ENCODE measurements around the gene NDUFS6. TPM values are rescaled to one million over a fixed set of nuclear protein-coding genes. Genes with fewer than 3 reads are reported as not detected.
A peak's percentile ranks its signal among the peaks of the same experiment; 100 is the strongest.

NDUFS6 gene
- total RNA-seq, 6 donors from 2014 or later: 22.9 to 64.6 (median 39.3) TPM

- Histone ChIP-seq H3K4me1 (no peaks in the 10 kb centered on the region), H3K4me3 (no peak overlapping the region), H3K36me3 (peaks cover 20 to 93% (median 69%) of the 10 kb centered on the region in 4 donors), H3K9me3 (no peaks in the 10 kb centered on the region), H3K27me3 (no peaks in the 10 kb centered on the region), H3K27ac (no peak overlapping the region)
- ATAC-seq (ENCODE audit: low FRiP score in 2 of 2) (no peak), DNase-seq (peak in 1 of 2 donors; percentile 31)
- TF ChIP-seq POLR2A (IDR thresholded peaks at IDR 0.05) (no peak), EP300 (IDR thresholded peaks at IDR 0.05) (no peak), CTCF (IDR thresholded peaks at IDR 0.05) (no peak), POLR2AphosphoS5 (IDR thresholded peaks at IDR 0.05) (no peak)
- 92 to 93% methylated on average over 15 of the region's 15 CpGs for WGBS, 2 donors
Measured at GRCh38 chr5:1817261-1818043, 16.2 kb downstream of the NDUFS6 start.

GRCh38 chr5:1818784-1819183, 17.6 kb downstream of the NDUFS6 start:
- H3K36me3 ChIP-seq: peaks cover 20 to 88% (median 70%) of the 10 kb centered on the region in 4 donors

GRCh38 chr5:1819458-1819857, 18.3 kb downstream of the NDUFS6 start:
- no peaks in the 10 kb centered on the region for H3K27me3 ChIP-seq
- DNase-seq (no peak), ATAC-seq (ENCODE audit: low FRiP score in 2 of 2) (no peak)
- H3K9me3 ChIP-seq: no peaks in the 10 kb centered on the region
- no peak overlapping the region for H3K4me3 ChIP-seq
- no peak for TF ChIP-seq POLR2AphosphoS5 (IDR thresholded peaks at IDR 0.05)
- TF ChIP-seq CTCF (IDR thresholded peaks at IDR 0.05): no peak
- TF ChIP-seq EP300 (IDR thresholded peaks at IDR 0.05): no peak
- no peak for TF ChIP-seq POLR2A (IDR thresholded peaks at IDR 0.05)
- H3K36me3 ChIP-seq: peaks cover 15 to 86% (median 67%) of the 10 kb centered on the region in 4 donors
- H3K27ac ChIP-seq: no peak overlapping the region
- H3K4me1 ChIP-seq: no peaks in the 10 kb centered on the region
- 66 to 91% methylated on average over 2 of the region's 2 CpGs for WGBS, 2 donors

More at GRCh38 chr5:1818784-1819183, 17.6 kb downstream of the NDUFS6 start:
- Histone ChIP-seq H3K27ac (no peak overlapping the region), H3K4me3 (no peak overlapping the region), H3K4me1 (no peaks in the 10 kb centered on the region), H3K27me3 (no peaks in the 10 kb centered on the region), H3K9me3 (no peaks in the 10 kb centered on the region)
- WGBS, 2 donors: 89 to 95% methylated on average over 5 of the region's 5 CpGs
- TF ChIP-seq POLR2A (IDR thresholded peaks at IDR 0.05): no peak
- TF ChIP-seq CTCF (IDR thresholded peaks at IDR 0.05): no peak
- no peak for TF ChIP-seq POLR2AphosphoS5 (IDR thresholded peaks at IDR 0.05)
- TF ChIP-seq EP300 (IDR thresholded peaks at IDR 0.05): no peak
- ATAC-seq (ENCODE audit: low FRiP score in 2 of 2) (no peak), DNase-seq (no peak)

GRCh38 chr5:1820381-1820780, 19.2 kb downstream of the NDUFS6 start:
- DNase-seq (peak in 1 of 2 donors; percentile 43), ATAC-seq (ENCODE audit: low FRiP score in 2 of 2) (no peak)
- Histone ChIP-seq H3K4me3 (no peak overlapping the region), H3K36me3 (peaks cover 7 to 85% (median 61%) of the 10 kb centered on the region in 4 donors), H3K4me1 (no peaks in the 10 kb centered on the region), H3K27me3 (no peaks in the 10 kb centered on the region), H3K27ac (no peak overlapping the region), H3K9me3 (no peaks in the 10 kb centered on the region)
- WGBS, 2 donors: 93 to 95% methylated on average over 12 of the region's 12 CpGs
- no peak for TF ChIP-seq POLR2AphosphoS5 (IDR thresholded peaks at IDR 0.05)
- no peak for TF ChIP-seq CTCF (IDR thresholded peaks at IDR 0.05)
- no peak for TF ChIP-seq POLR2A (IDR thresholded peaks at IDR 0.05)
- TF ChIP-seq EP300 (IDR thresholded peaks at IDR 0.05): no peak

Data from upper lobe of left lung (tissue), 6 donors.